ENCODE data around the gene ATP10A. TPM values are rescaled to one million over a fixed set of nuclear protein-coding genes. Genes with fewer than 3 reads are reported as not detected.
A peak's percentile ranks its signal among the peaks of the same experiment; 100 is the strongest.

Gene ATP10A
- total and polyA plus RNA-seq, 8 donors, result 1.5 to 15.2 (median 3.2) TPM

- no peaks in the 10 kb centered on the region for H3K4me1 ChIP-seq
- H3K9me3 ChIP-seq, result no peaks in the 10 kb centered on the region
- DNase-seq, result no peak
- H3K27me3 ChIP-seq, result no peaks in the 10 kb centered on the region
- 73 to 85% (median 77%) methylated on average over 7 to 8 of the region's 8 CpGs for WGBS, 5 donors
- no peak for TF ChIP-seq POLR2A (IDR thresholded peaks at IDR 0.05)
- TF ChIP-seq POLR2AphosphoS5 (IDR thresholded peaks at IDR 0.05), result no peak
- no peak for TF ChIP-seq EP300 (IDR thresholded peaks at IDR 0.05)
- no peak for TF ChIP-seq CTCF (IDR thresholded peaks at IDR 0.05)
- H3K36me3 ChIP-seq, result peaks cover 0 to 28% (median 16%) of the 10 kb centered on the region in 4 donors
- intact Hi-C loops (cut with DNase I; ENCODE audit: low total_unique reads), result no loop called here
- no peak overlapping the region for H3K4me3 ChIP-seq
- no peak overlapping the region for H3K27ac ChIP-seq
These were observed 151.4 kb downstream of the ATP10A start for GRCh38 chr15:25711691-25712090.

DNA sequence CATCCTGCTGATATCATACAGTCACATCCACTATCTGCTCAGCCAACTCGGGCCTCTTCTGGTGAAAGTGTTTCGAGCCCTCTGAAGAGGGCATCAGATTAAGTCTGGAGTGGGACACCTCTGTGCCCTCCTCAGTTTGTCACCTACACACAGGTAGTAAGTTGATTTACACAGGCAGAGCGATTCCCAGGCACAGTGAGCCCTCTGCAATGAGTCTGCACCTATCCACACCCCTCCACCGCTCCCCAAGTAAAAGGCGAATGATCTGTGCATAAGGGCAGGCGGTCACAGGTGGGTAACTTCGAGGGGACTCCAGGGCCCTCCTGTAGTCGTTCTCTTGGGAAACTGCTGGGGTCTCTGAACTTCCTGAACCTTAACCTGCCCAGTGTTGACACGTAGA is 152.0 kb downstream of the ATP10A start:
- 66 to 79% (median 69%) methylated on average over 9 of the region's 9 CpGs for WGBS, 5 donors
- no peaks in the 10 kb centered on the region for H3K27me3 ChIP-seq
- H3K9me3 ChIP-seq, result no peaks in the 10 kb centered on the region
- no peak overlapping the region for H3K27ac ChIP-seq
- no peak for DNase-seq
- peaks cover 0 to 33% (median 17%) of the 10 kb centered on the region in 4 donors for H3K36me3 ChIP-seq
- H3K4me3 ChIP-seq, result no peak overlapping the region
- no peaks in the 10 kb centered on the region for H3K4me1 ChIP-seq
- intact Hi-C loops (cut with DNase I; ENCODE audit: low total_unique reads), result no loop called here
- no peak for TF ChIP-seq POLR2A (IDR thresholded peaks at IDR 0.05)
- no peak for TF ChIP-seq CTCF (IDR thresholded peaks at IDR 0.05)
- TF ChIP-seq EP300 (IDR thresholded peaks at IDR 0.05), result no peak
- TF ChIP-seq POLR2AphosphoS5 (IDR thresholded peaks at IDR 0.05), result no peak

DNA sequence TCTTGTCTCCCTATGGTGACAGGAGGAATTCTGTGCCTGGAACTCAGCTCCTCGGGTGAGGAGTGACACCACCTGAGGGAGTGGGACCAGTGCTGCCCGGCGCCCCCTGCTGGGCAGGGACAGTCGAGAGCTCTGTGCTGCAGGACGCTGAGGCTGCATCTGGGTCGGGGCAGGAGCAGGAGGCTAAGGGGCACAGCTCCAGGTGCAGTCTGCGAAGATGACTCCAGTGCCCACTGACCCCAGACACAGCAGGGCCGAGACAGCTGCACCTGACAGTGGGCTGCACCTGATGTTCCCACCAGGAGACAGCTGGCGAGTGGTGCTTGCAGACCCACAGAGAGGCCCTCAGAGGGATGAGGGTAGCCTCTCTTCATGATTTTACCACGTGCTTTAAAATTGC is 152.9 kb downstream of the ATP10A start:
- intact Hi-C loops (cut with DNase I; ENCODE audit: low total_unique reads), result no loop called here
- TF ChIP-seq EP300 (IDR thresholded peaks at IDR 0.05) (no peak), CTCF (IDR thresholded peaks at IDR 0.05) (peak in 5 of 7 experiments; percentile 24 to 50 (median 38))
- Histone ChIP-seq H3K36me3 (peaks cover 0 to 34% (median 17%) of the 10 kb centered on the region in 4 donors), H3K4me3 (no peak overlapping the region), H3K27me3 (no peaks in the 10 kb centered on the region), H3K4me1 (no peaks in the 10 kb centered on the region), H3K9me3 (no peaks in the 10 kb centered on the region), H3K27ac (no peak overlapping the region)
- DNase-seq, result peak; percentile 35 to 62
- WGBS, 5 donors, result 28 to 59% (median 41%) methylated on average over 3 to 10 of the region's 10 CpGs

GRCh38 chr15:25709437-25710159 is 153.5 kb downstream of the ATP10A start:
- H3K27ac ChIP-seq, result no peak overlapping the region
- H3K36me3 ChIP-seq, result peaks cover 0 to 34% (median 17%) of the 10 kb centered on the region in 4 donors
- TF ChIP-seq EP300 (IDR thresholded peaks at IDR 0.05) (no peak), POLR2A (IDR thresholded peaks at IDR 0.05) (no peak), POLR2AphosphoS5 (IDR thresholded peaks at IDR 0.05) (no peak), CTCF (IDR thresholded peaks at IDR 0.05) (no peak)
- no peak overlapping the region for H3K4me3 ChIP-seq
- intact Hi-C loops (cut with DNase I; ENCODE audit: low total_unique reads), result no loop called here
- no peaks in the 10 kb centered on the region for H3K9me3 ChIP-seq
- H3K27me3 ChIP-seq, result no peaks in the 10 kb centered on the region
- no peaks in the 10 kb centered on the region for H3K4me1 ChIP-seq
- WGBS, 5 donors, result 79 to 88% (median 83%) methylated on average over 12 to 19 of the region's 19 CpGs
- DNase-seq, result no peak

Measured in stomach (tissue), 9 donors.